Raji (cell line): ENCODE measurements around the gene GRM5.

Experiments
- POLR2A ChIP-seq: IDR thresholded peaks from 2 replicates; pipeline ENCODE4 v1.6.1; 2011; ENCODE audit warnings: low read depth, low read length, control low read depth; ENCODE audit not compliant: insufficient read depth

Gene GRM5

DNA sequence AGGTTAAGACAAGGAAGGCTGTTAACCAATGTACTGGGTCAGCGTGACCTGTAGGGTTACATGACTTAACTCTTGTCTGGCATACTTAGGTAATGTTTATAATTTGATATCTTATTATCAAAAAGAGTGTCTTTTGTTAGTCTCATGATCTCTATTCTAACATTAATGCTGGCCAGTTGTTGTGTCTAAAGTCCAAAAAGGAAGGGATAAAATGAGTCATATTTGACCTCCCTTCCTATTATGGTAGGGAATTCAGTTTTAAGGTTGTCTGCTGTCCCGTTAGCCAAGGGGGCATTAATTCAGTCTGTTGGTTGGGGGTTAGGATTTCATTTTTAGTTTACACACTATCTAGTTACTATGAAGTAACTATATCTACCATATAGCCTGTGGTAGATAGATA lies 364.0 kb downstream of the GRM5 start:
- TF ChIP-seq POLR2A, result no peak

GRCh38 chr11:88697139-88697538 lies 368.6 kb downstream of the GRM5 start:
- TF ChIP-seq POLR2A, result no peak

DNA sequence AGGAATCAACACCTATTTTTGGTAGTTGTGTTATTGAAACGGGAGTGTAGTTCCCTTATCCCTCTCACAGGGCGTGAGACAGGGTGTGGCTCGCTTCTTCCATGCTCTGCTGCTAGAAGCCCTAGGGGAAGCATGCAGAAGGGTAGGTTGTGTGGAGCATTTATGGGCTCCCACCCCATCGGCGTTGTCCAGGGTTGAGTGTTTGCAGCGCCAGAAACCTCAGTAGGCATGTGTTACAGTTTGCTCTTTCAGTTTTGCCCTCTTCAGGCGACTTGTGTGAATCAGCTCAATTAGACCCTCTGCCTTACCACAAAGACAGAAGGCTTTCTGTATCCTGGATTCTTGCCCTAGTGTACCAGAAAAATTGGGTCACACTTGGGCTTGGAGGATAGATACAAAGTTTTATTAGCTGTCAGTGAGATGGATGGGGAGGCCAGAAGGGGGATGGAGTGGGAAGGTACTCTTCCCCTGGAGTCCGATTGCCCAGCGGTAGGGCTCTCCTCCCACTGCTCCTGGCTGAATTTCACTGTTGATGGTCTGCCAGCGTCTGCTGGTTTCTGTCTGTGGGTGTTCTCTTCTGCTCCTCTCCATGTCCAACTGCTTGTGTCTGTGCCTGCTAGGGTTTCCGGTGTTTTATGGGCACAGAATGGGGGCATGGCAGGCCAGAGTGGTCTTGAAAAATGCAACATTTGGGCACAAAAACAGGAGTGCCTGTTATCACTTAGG lies 369.9 kb downstream of the GRM5 start:
- TF ChIP-seq POLR2A, result no peak

- no peak for TF ChIP-seq POLR2A
Observed at GRCh38 chr11:88692306-88693086, 373.3 kb downstream of the GRM5 start.

DNA sequence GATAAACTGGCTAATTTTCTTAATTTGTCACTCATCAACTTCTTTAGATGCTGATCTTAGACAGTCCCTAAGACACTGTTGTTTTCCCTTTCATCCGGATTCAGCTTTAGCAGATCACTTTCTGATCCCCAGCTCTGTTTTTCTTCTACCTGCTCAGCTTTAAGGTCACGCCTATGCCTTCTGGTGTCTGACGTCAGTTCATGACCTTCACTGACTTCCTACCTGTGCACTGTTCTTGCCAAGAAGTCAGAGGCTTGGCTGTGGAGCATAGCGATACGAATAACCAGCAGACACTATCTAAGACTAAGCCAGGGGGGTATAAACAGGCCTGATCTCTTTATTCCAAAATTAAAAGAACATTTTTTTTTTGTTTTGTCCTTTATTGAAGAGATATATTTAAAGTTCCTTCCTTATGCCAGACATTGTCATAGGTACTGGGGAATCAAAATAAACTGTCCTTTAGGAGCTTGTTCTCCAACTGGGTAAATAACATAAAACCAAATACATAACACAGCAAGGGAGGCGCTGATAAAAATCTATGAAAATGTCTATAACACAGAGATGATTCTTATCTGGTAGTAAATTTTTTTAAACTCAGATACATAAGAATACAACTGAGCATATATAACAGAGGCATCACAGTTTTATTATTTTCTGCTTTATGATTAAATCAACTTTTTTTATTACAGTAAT lies 376.1 kb downstream of the GRM5 start:
- no peak for TF ChIP-seq POLR2A

DNA sequence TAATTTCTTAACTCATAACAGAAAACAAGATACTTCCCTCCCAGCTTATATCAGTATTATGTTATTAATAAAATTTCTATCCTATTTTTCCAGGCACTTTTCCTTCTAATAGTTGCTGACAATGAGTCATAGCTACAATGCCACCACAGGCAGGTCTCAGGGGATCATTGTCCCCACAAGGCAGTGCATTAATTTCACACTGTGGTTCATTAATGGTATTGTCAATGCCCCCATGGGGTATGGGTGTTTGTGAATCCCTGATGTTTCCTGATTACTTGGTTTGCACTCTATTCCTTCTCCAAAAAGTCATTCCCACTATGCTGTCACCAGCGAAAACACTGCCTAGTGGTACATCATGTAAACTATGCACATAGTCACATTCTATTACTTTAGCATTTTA lies 382.8 kb downstream of the GRM5 start:
- no peak for TF ChIP-seq POLR2A

DNA sequence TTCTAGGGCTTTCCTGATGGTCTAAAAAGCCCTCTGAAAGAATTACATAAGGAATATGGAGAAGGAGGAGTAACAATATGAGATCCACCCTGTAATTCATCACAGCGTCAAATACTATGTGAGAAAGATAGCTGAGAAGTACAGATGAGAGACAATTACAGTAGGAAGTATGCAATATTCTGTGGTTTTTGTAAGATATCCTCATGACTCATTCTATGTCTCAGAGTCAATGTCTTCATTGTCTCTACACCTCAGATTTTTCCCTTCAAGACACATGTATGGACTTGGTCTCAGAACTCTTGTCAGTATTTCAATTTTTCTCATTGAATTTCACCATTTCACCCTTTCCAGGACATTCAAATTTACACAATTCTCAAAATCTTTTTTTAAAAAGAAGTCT lies 385.0 kb downstream of the GRM5 start:
- TF ChIP-seq POLR2A, result no peak

DNA sequence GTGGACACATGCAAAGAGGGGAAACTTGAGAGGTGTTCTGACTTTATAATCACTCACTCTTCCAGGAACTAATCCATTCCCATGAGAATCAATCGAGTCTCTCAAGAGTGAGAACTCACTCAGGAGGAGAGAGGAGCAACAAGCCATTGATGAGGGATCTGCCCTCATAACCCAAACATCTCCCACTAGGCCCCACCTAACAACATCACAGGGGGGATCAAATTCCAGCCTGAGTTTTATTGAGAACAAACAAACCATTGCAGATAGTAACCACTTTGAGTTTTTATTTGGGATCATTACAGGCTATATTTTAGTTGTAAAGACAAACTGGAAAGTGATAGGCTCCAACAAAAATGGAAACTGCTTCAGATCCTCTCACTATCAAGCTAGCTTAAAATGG lies 399.4 kb downstream of the GRM5 start:
- TF ChIP-seq POLR2A, result no peak

DNA sequence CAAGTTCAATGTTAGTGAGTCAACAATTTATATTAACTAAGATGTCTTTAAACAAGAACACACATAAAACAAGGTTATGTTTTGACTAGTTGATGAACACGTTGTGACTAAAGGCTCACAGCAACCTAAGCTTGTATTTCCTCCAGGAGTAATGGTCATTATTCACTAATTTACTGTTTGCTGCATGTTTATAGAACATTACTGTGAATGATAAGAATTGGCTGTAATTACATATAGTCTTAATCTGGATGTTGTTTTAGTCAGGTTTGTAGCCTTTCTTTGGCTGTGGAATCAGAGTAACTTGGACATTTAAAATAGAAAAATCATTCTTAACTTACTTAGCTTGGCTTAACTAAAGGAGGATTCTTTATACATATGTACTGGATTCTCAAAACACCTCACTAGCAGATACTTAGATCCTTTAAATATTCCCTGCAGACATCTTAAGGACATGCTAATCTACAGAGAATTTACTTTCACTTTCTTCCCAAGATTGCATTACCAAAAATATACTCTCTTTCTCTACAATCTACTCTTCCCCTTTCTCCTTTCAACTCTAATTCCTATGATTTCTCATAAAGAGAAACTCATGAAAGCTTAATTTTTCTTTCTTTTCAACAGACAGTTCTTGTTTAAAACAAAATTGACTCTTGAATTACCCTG lies 408.6 kb downstream of the GRM5 start:
- TF ChIP-seq POLR2A, result no peak

DNA sequence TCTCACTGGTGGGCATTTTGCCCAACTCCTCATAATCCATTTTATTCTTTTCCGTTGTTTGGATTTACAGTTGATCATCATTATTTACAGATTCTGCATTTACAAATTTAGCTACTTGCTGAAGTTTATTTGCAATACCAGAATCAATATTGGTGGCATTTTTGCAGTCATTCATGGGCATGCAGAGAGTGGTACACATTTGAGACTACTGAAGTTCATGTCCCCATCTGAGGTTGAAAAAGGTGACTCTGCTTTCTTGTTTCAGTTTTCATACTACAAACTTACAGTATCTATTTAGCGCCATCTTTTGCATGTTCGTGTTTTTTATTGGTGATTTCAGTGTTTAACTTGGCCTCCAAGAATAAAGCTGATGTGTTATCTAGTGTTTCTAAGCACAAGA lies 409.5 kb downstream of the GRM5 start:
- TF ChIP-seq POLR2A, result no peak

- no peak for TF ChIP-seq POLR2A
Observed at GRCh38 chr11:88655656-88656055, 410.1 kb downstream of the GRM5 start.

- no peak for TF ChIP-seq POLR2A
Observed at GRCh38 chr11:88655196-88655595, 410.6 kb downstream of the GRM5 start.

DNA sequence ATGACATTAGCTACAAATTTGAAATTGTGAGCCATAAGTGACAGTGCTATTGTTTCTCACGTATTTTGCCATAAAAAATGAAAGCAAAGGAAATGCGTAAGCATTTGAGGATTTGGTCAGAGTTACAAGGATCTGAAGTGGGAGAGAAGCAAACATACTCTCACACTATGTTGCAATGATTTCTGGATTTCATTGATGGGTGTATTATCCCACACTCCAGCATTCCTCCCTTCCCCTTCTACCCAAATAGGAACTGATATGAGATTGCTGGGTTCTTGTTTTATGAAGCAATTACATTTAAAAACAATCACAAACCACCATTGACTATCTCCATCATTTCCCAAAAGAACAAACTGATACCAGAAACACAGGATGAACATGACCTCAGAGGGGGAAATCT lies 414.2 kb downstream of the GRM5 start:
- TF ChIP-seq POLR2A, result no peak

GRCh38 chr11:88644724-88645123 lies 421.1 kb downstream of the GRM5 start:
- TF ChIP-seq POLR2A, result no peak

DNA sequence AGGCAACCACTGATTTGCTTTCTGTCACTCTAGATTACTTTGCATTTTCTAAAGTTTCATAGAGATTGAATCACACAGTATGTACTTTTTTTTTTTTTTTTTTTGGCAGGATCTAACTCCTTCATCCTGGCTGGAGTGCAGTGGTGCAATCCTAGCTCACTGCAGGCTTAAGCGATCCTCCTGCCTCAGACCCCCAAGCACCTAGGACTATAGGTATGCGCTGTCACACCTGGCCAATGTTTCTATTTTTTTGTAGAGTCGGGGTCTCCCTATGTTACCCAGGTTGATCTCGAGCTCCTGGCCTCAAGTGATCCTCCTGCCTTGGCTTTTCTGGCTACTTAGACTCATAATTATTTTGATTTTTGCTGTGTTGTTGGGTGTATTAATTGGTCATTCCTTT lies 433.6 kb downstream of the GRM5 start:
- no peak for TF ChIP-seq POLR2A
